Fibroblast of skin of back (primary cell): Measurements from ENCODE around the gene GARIN3.
A peak's percentile ranks its signal among the peaks of the same experiment; 100 is the strongest.

Experiments used
- DNase-seq: peaks from one replicate; pipeline ENCODE4 v3.0.0-alpha.2; 2013

Gene GARIN3

DNA sequence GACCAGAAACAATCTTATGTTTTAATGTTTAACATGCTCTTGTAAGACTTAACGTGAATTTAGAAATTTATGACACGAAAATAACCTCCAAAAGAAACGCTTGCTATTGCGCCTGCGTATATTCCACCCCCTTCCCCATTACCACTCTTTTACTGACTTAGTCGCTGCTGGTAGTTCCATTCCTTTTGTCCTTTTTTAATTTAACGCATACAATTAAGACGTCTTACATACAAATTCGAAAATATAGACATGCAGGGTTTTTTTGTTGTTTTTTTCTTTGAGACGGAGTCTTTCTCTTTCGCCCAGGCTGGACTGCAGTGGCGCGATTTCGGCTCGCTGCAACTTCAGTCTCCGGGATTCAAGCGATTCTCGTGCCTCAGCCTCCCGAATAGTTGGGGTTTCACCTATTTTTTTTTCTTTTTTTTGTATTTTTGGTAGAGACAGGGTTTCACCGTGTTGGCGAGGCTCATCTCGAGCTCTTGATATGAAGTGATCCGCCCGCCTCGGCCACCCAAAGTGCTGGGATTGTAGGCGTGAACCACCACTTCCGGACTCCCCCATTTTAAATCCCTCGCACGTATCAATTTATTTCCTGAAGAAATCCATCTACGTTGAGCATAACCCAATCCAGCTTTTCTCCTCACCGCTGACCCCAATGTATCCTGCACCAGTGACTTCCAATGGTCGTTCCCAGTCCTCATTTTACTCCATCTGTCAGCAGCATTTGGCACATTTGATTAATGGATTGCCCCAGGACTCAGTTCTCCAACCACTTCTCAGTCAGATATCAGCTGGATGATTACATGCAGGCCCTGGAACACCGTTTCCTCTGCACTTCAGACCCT, 22.7 kb downstream of the GARIN3 start:
- DNase-seq, result peak; percentile 36

DNA sequence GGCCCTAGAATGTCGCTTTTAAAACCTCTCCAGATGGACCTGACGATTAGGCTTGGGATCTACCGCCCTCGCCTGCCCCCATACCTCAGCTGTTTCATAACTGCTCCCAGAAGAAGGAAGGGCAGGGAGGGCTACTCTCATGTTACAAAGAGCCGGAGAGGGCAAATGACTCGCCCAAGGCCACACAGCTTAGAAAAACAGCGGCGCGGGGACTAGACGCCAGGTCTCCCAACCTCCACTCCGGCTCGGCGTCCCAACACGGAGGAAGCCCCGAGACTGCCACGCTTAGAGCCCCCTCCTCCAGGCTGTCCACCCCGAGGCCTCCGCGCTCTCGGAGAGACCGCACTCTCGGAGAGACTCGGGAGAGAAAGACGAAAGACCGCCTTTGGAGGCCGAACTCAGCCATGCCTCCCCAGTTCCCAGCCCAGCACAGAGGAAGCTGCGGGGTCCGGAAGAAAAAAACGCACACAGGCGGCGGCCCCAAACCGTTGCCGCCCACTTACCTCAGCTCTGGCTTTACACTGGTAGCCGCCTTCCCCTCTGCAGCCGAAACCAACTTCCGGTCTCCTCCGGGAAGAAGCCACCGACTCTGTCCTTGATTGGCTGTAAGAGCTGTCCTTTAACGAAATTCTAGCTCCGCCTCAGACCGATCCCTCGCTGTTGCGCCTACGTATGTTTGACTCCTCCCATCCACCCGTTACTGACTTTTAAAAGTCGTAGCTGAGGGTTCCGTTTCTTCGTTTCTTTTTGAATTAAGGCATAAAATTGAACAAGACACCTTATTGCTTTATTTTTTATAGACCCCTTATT, 23.5 kb downstream of the GARIN3 start, which contains the start of gene MED7:
MED7 (minus strand) TSS at position 549 of the 810 bp plus-strand sequence. CDS start 3,434 bp downstream, outside the sequence.
- peak; percentile 100 for DNase-seq

- no peak for DNase-seq
These were observed 28.4 kb downstream of the GARIN3 start for GRCh38 chr5:157137691-157138090.

DNA sequence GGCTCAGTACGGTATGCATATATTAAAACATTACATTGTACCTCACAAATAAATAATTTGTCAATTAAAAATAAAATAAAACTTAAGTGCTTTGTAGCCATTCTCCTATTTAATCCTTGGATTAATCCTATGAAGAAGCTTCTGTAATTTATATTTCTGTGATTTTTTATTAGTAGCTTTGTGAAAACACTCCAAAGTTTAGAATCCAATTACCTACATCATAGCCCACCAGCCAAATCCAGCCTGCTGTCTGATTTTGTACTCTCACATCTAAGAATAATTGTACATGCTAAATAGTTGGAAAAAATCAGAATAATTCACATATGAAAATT, 33.8 kb downstream of the GARIN3 start:
- no peak for DNase-seq

DNA sequence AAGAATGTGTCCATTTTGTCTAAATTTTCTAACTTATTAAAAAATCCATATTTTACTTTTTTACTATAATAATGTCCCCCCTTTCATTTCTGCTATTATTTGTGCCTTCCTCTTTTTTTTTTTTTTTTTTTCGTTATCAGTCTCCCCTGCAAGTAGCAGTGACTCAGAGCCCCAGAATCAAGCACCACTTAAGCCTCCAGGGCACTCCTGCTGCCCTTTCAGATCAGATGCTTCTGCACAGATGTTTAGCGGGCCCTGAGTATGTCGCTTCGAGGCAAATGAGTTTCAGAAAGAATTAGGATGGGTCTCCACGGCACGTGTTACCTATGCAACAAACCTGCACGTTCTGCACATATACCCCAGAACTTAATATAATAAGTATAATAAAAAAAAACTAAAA, 35.1 kb downstream of the GARIN3 start:
- DNase-seq, result no peak

DNA sequence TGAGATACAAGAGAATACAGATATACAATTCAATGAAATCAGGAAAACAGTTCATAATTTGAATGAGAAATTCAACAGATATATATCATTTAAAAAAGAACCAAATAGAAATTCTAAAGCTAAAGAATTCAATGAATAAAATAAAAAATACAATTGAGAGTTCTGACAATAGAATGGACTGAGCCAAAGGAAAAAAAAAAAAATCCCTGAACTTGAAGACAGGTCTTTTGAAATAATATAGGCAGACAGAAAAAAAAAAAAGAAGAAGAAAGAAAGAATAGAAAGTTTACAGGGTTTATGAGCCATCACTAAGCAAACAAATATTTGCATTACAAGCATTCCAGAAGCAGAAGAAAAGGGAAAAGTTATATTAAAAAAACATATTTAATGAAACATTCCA, 44.4 kb downstream of the GARIN3 start:
- DNase-seq, result no peak

DNA sequence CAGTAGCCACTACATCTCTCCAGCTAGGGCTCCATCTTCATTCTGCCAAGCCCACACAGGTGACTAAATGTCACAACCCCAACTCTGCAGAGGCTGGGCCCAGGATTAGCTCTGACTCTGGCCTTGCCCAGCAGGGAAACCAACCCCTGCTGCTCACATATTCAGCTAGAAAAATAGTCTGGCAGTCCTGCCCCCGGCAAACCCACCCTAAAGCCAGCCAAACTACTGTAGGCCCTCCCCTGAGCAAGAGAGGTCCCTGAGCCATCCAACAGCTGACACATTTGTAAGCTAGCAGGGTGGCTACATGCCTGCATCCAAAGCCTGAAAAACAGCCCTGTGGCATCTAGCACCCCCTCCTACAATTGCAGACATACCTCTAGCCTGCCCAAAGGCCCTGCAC, 46.0 kb downstream of the GARIN3 start:
- no peak for DNase-seq

DNA sequence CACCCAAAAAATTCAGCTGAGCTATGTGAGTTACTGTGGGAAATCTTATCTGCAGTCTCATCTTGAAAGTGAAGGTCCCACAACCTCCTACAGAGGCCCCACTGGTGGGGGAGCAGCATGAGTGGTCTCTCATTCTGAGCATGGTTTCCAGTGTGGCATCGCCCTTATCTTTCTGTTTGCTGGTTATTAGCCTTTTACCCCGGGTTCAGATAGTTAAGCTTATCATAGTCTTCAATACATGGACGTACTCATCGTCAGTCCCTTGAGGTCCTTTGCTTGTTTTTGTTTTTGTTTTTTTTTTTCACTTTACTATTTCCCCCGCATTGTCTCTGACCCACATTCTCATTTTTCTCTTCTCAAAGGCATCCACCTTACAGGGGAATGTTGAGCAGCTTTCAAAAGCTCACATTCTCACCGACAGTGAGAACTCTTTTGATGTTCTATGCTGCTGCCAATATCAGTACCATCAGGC, 49.5 kb downstream of the GARIN3 start:
- DNase-seq, result no peak

GRCh38 chr5:157115502-157115901, 50.6 kb downstream of the GARIN3 start:
- no peak for DNase-seq

- DNase-seq, result no peak
These were observed 51.1 kb downstream of the GARIN3 start for GRCh38 chr5:157115012-157115411.

- DNase-seq, result no peak
These were observed 53.1 kb downstream of the GARIN3 start for GRCh38 chr5:157113002-157113401.
